ENCODE results near the gene PCDHGC3. TPM values are rescaled to one million over a fixed set of nuclear protein-coding genes. Genes with fewer than 3 reads are reported as not detected.
A peak's percentile ranks its signal among the peaks of the same experiment; 100 is the strongest.

Gene PCDHGC3
- total and polyA plus RNA-seq, 2 of the 4 experiments (the other 2 are of a cell fraction): 21.1 to 72.1 TPM

GRCh38 chr5:141484641-141485311 is 9.0 kb downstream of the PCDHGC3 start, which contains the start of gene PCDHGC4:
TSS of gene PCDHGC4 (plus strand) at chr5:141485030. CDS start at chr5:141485174, 144 bp downstream.
- no TSS peak for BruUV-seq (replicated peaks)
- H3K23ac ChIP-seq (ENCODE audit: low read depth, low read length): no peak within 1 kb of the TSS
- ChIA-PET POLR2A (ENCODE audit: unreplicated experiment) (no interaction called here), CTCF (no interaction called here)
- TF ChIP-seq RFX5 (IDR thresholded peaks at IDR 0.05; ENCODE audit: low read depth, low read length) (no peak), BHLHE40 (IDR thresholded peaks at IDR 0.05; ENCODE audit: low read depth, low read length) (no peak), MAZ (IDR thresholded peaks at IDR 0.05; ENCODE audit: borderline replicate concordance, low read depth, low read length) (no peak), CTCF (conservative IDR thresholded peaks at IDR 0.05; ENCODE audit: low read depth, low read length) (no peak), MAFK (IDR thresholded peaks at IDR 0.05; ENCODE audit: low read depth, low read length) (no peak), CHD1 (IDR thresholded peaks at IDR 0.05; ENCODE audit: low read depth, low read length) (no peak)
- H2AFZ ChIP-seq (replicated peaks; ENCODE audit: low read length, poor library complexity): no peak within 1 kb of the TSS
- no peak within 1 kb of the TSS for H3K18ac ChIP-seq (ENCODE audit: low read depth, low read length)
- H3K36me3 ChIP-seq (ENCODE audit: control insufficient read depth, insufficient read depth, low read length): peaks cover 26% of the 10 kb centered on the region; the same call in 1 of the 2 replicates
- intact Hi-C loops (cut with micrococcal nuclease): no loop called here
- no peak within 1 kb of the TSS; the same call in 1 of the 2 replicates for H3K4me2 ChIP-seq (ENCODE audit: low read depth, low read length)
- dilution Hi-C loops (cut with HindIII; ENCODE audit: low sequenced_read_pairs, unreplicated experiment): no loop called here
- no peak within 1 kb of the TSS for H2BK120ac ChIP-seq (ENCODE audit: low read depth, low read length)
- no peak within 1 kb of the TSS for H3K9ac ChIP-seq (ENCODE audit: low read depth, low read length)
- H3K4ac ChIP-seq (ENCODE audit: low read depth, low read length): no peak within 1 kb of the TSS
- no peak within 1 kb of the TSS for H3K27ac ChIP-seq (ENCODE audit: insufficient read depth, low read length)
- no peaks in the 10 kb centered on the region for H3K27me3 ChIP-seq (ENCODE audit: control insufficient read depth, insufficient read depth, low read length)
- H2AK5ac ChIP-seq (ENCODE audit: low read depth, low read length): no peak within 1 kb of the TSS
- H4K8ac ChIP-seq (ENCODE audit: low read depth in 2 of 2, low read length in 2 of 2): no peak within 1 kb of the TSS
- H4K20me1 ChIP-seq (ENCODE audit: insufficient read depth, low read length): peaks cover 56% of the 10 kb centered on the region
- H3K9me1 ChIP-seq (ENCODE audit: insufficient read depth, low read length): peaks cover 21% of the 10 kb centered on the region
- H4K91ac ChIP-seq (ENCODE audit: insufficient read depth, low read depth, low read length): no peak within 1 kb of the TSS
- no peak within 1 kb of the TSS for H3K14ac ChIP-seq (replicated peaks; ENCODE audit: low read depth, low read length)
- WGBS, 2 experiments (ENCODE audit: extremely low coverage in 2 of 2, insufficient read length in 1 of 2): 50% methylated on average over 2 of the region's 39 CpGs; no CpG with 5 or more reads in 1 of the 2 experiments
- H2AK9ac ChIP-seq (replicated peaks; ENCODE audit: low read depth, low read length, poor library complexity): peak within 1 kb of the TSS; percentile 3
- in situ Hi-C loops (cut with MboI; ENCODE audit: low sequenced_read_pairs): no loop called here
- H3K56ac ChIP-seq (ENCODE audit: extremely low read depth, insufficient read depth, low read length): no peak within 1 kb of the TSS
- H2BK5ac ChIP-seq (ENCODE audit: low read depth, low read length, poor library complexity, severe bottlenecking): no peak within 1 kb of the TSS
- no peak within 1 kb of the TSS for H4K5ac ChIP-seq (ENCODE audit: low read depth, low read length)
- H3K9me3 ChIP-seq (ENCODE audit: control insufficient read depth, insufficient read depth, low read length): no peaks in the 10 kb centered on the region; the same call in 1 of the 2 replicates
- H3K4me3 ChIP-seq (ENCODE audit: insufficient read depth, low read depth, low read length): no peak within 1 kb of the TSS
- H2BK20ac ChIP-seq (ENCODE audit: low read depth, low read length): no peak within 1 kb of the TSS
- ATAC-seq (ENCODE audit: low read depth): no peak
- DNase-seq: no peak
- H3K4me1 ChIP-seq (ENCODE audit: control insufficient read depth, insufficient read depth, low read length): peaks cover 17% of the 10 kb centered on the region
- H2BK15ac ChIP-seq (ENCODE audit: low read depth, low read length): no peak within 1 kb of the TSS
- H3K79me1 ChIP-seq (ENCODE audit: low read depth in 1 of 2, low read length in 2 of 2): peaks cover 30 to 84% of the 10 kb centered on the region in 2 experiments

Measured in IMR-90 (cell line).